ENCODE data around the gene PRPF6. TPM values are rescaled to one million over a fixed set of nuclear protein-coding genes. Genes with fewer than 3 reads are reported as not detected.

The PRPF6 gene
- total and polyA plus RNA-seq, 2 of the 13 experiments (the other 11 are each of a cell fraction or from before 2014, with no cell fraction given), result 63.7 to 101 TPM

DNA sequence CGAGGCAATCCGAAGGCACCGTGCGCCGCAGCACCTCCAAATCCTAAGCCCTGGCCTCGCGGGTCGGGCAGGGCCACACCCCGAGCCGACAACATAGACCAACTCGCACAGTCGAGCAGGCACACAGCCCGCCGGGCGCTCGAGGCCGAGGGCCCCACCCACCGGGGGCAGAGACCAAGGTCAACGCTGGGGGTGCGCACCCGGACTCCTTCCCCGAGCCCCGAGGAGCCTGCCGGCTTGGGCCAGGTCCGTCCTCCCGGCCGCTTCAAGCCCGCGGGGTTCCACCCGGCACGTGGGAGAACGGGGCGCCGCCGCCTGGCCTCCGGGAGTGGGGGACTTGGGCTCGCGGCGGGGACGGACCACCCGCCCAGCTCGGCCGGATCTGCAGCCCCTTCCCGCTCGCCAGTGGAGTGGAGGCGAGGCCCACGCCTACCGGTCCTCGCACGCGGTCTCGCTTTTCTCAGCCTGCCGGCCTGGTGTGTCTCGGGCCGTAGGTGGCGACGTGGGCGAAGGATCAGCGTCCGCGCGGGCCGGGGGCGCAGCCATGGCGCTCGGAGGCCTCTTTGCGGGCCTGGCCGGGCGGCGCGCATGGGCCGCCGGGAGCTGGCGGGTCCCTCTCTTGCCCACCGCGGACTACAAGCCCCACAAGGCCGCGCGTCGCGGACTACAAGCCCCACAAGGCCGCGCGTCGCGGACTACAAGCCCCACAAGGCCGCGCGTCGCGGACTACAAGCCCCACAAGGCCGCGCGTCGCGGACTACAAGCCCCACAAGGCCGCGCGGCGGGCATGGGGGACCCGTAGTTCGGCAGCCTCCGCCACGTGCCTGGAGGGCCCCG is 24.9 kb upstream of the PRPF6 start, which contains the start of gene UCKL1 (continued):
- TF ChIP-seq, protein P1, sequence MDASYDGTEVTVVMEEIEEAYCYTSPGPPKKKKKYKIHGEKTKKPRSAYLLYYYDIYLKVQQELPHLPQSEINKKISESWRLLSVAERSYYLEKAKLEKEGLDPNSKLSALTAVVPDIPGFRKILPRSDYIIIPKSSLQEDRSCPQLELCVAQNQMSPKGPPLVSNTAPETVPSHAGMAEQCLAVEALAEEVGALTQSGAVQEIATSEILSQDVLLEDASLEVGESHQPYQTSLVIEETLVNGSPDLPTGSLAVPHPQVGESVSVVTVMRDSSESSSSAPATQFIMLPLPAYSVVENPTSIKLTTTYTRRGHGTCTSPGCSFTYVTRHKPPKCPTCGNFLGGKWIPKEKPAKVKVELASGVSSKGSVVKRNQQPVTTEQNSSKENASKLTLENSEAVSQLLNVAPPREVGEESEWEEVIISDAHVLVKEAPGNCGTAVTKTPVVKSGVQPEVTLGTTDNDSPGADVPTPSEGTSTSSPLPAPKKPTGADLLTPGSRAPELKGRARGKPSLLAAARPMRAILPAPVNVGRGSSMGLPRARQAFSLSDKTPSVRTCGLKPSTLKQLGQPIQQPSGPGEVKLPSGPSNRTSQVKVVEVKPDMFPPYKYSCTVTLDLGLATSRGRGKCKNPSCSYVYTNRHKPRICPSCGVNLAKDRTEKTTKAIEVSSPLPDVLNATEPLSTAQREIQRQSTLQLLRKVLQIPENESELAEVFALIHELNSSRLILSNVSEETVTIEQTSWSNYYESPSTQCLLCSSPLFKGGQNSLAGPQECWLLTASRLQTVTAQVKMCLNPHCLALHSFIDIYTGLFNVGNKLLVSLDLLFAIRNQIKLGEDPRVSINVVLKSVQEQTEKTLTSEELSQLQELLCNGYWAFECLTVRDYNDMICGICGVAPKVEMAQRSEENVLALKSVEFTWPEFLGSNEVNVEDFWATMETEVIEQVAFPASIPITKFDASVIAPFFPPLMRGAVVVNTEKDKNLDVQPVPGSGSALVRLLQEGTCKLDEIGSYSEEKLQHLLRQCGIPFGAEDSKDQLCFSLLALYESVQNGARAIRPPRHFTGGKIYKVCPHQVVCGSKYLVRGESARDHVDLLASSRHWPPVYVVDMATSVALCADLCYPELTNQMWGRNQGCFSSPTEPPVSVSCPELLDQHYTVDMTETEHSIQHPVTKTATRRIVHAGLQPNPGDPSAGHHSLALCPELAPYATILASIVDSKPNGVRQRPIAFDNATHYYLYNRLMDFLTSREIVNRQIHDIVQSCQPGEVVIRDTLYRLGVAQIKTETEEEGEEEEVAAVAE (CRISPR knock-in tag; IDR thresholded peaks at IDR 0.05; ENCODE audit: borderline replicate concordance), result peak; percentile 91; the same call in 1 of the 2 replicates
- TF ChIP-seq, protein P2, sequence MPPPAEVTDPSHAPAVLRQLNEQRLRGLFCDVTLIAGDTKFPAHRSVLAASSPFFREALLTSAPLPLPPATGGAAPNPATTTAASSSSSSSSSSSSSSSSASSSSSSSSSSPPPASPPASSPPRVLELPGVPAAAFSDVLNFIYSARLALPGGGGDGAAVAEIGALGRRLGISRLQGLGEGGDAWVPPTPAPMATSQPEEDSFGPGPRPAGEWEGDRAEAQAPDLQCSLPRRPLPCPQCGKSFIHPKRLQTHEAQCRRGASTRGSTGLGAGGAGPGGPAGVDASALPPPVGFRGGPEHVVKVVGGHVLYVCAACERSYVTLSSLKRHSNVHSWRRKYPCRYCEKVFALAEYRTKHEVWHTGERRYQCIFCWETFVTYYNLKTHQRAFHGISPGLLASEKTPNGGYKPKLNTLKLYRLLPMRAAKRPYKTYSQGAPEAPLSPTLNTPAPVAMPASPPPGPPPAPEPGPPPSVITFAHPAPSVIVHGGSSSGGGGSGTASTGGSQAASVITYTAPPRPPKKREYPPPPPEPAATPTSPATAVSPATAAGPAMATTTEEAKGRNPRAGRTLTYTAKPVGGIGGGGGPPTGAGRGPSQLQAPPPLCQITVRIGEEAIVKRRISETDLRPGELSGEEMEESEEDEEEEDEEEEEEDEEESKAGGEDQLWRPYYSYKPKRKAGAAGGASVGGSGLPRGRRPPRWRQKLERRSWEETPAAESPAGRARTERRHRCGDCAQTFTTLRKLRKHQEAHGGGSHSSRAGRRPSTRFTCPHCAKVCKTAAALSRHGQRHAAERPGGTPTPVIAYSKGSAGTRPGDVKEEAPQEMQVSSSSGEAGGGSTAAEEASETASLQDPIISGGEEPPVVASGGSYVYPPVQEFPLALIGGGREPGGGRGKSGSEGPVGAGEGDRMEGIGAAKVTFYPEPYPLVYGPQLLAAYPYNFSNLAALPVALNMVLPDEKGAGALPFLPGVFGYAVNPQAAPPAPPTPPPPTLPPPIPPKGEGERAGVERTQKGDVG (CRISPR knock-in tag; IDR thresholded peaks at IDR 0.05; ENCODE audit: borderline replicate concordance), result peak; percentile 68
- TF ChIP-seq, protein P3, sequence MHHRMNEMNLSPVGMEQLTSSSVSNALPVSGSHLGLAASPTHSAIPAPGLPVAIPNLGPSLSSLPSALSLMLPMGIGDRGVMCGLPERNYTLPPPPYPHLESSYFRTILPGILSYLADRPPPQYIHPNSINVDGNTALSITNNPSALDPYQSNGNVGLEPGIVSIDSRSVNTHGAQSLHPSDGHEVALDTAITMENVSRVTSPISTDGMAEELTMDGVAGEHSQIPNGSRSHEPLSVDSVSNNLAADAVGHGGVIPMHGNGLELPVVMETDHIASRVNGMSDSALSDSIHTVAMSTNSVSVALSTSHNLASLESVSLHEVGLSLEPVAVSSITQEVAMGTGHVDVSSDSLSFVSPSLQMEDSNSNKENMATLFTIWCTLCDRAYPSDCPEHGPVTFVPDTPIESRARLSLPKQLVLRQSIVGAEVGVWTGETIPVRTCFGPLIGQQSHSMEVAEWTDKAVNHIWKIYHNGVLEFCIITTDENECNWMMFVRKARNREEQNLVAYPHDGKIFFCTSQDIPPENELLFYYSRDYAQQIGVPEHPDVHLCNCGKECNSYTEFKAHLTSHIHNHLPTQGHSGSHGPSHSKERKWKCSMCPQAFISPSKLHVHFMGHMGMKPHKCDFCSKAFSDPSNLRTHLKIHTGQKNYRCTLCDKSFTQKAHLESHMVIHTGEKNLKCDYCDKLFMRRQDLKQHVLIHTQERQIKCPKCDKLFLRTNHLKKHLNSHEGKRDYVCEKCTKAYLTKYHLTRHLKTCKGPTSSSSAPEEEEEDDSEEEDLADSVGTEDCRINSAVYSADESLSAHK (CRISPR knock-in tag; IDR thresholded peaks at IDR 0.05; ENCODE audit: borderline replicate concordance), result 0 out of 2 replicates have a peak, but pooled peaks have one; percentile 83
- peak; percentile 96 for TF ChIP-seq CBFB (CRISPR knock-in tag; IDR thresholded peaks at IDR 0.05)
- 0 out of 2 replicates have a peak, but pooled peaks have one; percentile 74 for TF ChIP-seq ZNF75D (CRISPR knock-in tag; IDR thresholded peaks at IDR 0.05; ENCODE audit: borderline replicate concordance)
- TF ChIP-seq U2AF2 (IDR thresholded peaks at IDR 0.05; ENCODE audit: low read depth, low read length), result no peak
- TF ChIP-seq SRY (CRISPR knock-in tag; IDR thresholded peaks at IDR 0.05), result peak; percentile 99
- peak; percentile 93 for TF ChIP-seq YY1 (IDR thresholded peaks at IDR 0.05; ENCODE audit: insufficient read depth, insufficient replicate concordance, low read depth, low read length)
- TF ChIP-seq, protein P4, sequence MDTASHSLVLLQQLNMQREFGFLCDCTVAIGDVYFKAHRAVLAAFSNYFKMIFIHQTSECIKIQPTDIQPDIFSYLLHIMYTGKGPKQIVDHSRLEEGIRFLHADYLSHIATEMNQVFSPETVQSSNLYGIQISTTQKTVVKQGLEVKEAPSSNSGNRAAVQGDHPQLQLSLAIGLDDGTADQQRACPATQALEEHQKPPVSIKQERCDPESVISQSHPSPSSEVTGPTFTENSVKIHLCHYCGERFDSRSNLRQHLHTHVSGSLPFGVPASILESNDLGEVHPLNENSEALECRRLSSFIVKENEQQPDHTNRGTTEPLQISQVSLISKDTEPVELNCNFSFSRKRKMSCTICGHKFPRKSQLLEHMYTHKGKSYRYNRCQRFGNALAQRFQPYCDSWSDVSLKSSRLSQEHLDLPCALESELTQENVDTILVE (CRISPR knock-in tag; IDR thresholded peaks at IDR 0.05), result peak; percentile 94
- TF ChIP-seq ETV6 (CRISPR knock-in tag; conservative IDR thresholded peaks at IDR 0.05), result peak; percentile 93
- TF ChIP-seq, protein P5, sequence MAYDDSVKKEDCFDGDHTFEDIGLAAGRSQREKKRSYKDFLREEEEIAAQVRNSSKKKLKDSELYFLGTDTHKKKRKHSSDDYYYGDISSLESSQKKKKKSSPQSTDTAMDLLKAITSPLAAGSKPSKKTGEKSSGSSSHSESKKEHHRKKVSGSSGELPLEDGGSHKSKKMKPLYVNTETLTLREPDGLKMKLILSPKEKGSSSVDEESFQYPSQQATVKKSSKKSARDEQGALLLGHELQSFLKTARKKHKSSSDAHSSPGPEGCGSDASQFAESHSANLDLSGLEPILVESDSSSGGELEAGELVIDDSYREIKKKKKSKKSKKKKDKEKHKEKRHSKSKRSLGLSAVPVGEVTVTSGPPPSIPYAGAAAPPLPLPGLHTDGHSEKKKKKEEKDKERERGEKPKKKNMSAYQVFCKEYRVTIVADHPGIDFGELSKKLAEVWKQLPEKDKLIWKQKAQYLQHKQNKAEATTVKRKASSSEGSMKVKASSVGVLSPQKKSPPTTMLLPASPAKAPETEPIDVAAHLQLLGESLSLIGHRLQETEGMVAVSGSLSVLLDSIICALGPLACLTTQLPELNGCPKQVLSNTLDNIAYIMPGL (CRISPR knock-in tag; IDR thresholded peaks at IDR 0.05; ENCODE audit: borderline replicate concordance in 1 of 2, low read depth in 1 of 2), result peak; percentile 98 to 100
- TF ChIP-seq GABPA (IDR thresholded peaks at IDR 0.05; ENCODE audit: low read depth, low read length), result no peak
- peak; percentile 82 for TF ChIP-seq GABPA (CRISPR knock-in tag; IDR thresholded peaks at IDR 0.05; ENCODE audit: low read depth)

Measured in HepG2 (cell line).